ENCODE results near the gene N4BP2.

N4BP2 gene

DNA sequence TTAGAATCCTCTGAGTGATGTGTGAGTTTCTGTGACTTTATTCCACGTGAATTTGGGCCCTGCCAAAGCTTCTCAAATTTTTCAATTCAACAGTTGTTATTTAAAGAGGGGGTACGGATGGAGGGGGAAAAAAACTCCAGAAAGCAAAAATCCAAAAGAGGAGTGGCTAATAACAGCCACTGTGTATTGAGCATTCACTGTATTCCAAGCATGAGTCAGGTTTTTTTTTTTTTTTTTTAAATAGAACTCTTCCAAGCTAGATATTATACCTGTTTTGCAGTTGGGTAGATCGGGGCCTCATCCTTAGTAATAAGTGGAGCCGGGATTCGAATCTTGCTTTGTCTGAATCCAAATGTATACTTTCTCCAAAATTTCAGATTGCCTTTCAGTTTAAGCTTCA lies 133.8 kb downstream of the N4BP2 start:
- no peak for DNase-seq (ENCODE audit: low read depth in 4 of 4, low spot score in 1 of 4)

DNA sequence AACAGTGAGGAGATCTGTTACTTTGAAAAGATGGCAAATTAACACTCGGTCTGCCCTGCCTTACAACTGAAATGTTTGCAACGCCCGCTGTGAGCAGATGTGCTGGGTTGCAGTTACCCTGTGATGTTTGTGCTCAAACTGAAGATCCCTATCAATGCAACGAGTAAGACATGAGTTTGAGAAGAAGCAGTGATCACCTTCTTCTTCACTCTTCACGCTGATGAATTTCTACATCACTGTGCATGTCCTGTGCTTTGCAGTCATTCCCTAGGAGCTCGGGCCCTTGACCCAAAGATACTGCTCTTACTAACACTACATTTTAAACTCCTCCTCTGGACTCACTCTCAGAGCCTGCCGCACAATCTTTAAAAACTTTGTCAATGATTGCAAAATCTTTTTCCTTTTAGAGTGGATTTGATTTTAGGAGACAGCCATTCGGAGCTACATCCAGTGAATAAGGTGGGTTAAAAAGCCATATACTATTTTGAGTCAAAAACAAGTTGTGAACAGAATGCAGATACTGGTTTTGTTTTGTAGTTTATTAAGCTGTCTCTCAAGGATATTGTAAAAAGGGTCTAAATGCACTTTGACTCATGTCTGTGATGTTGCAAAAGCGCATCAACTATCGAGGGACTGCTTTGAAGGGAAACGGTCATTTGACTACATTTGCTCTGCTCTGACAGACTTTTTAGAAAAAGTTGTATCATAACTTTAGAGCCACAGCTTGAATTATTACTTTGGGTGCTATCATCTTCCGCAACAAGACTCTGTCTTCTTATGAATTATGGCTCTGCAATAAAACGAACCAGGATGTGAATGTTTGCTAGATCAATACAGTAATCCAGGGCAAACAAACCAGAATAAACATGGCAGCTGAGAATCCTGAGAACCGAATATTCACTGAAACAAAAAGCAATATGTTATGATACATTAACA lies 134.5 kb downstream of the N4BP2 start:
- DNase-seq (ENCODE audit: low read depth in 4 of 4, low spot score in 1 of 4): no peak

DNA sequence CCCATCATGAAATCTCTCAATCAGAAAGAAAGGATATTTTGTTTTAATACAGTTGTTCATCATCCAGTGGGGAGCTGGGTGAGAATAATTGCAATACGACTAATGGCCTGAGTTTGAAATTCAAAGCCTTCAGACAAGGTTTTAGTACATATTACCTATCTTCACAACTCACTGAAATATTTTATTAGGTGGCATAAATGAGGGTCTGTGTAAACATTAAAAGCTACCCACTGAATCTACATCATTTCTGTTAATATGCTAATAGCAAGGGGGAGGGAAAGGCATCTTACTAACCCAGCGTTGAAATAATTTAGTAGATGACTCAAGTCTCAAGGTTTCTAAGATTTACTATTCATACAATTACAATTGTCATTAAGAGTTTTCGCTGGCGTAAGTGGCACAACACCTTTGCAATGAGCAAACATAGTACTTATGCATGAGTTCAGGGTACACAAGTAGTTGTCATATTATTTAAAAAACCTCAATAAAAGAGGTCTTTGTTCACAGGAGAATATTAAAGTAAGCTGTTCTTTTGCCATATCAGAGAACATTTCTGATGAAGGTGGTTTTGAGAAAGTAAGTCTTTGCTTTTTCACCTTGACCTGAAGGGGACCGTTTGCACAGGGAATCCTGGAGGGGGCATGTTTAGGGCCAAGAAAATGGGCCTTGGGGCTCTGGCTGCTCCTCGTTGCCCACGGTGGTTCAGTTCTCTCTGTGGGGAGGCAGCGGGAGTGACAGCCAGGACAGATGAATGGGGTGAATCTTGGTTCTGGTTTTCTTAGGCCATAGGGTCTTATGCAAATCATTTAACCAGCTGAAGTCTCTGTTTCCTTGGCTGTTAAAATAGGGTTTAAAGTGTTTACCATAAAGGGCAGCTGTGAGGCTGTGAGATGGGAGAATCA lies 135.7 kb downstream of the N4BP2 start:
- no peak for DNase-seq (ENCODE audit: low read depth in 4 of 4, low spot score in 1 of 4)

DNA sequence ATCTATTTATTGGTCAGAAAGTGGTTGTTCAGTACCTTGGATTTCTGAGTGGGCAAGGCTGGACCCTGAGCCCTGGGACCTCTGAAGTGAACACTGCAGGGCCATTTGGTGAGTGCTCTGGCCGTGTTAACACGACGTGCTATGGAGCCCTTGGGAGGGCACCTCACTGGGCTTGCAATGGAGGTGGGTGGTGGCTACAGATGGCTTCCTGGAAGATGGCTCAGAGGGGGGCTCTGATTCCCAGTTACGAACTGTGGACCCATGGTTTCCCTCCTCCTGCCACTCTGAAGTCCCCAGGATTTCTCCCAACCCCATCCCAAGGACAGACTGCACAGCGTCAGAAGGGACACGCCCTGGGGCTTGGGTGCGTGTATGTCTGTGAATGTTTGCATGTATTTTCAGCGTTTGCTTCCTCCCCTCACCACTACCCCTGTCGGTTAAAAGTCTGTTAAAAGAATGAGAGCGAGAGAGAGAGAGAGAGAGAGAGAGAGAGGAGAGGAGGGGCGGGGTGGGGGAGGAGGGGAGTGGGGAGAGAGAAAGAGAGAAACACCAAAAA lies 136.4 kb downstream of the N4BP2 start:
- DNase-seq (ENCODE audit: low read depth in 4 of 4, low spot score in 1 of 4): no peak

DNA sequence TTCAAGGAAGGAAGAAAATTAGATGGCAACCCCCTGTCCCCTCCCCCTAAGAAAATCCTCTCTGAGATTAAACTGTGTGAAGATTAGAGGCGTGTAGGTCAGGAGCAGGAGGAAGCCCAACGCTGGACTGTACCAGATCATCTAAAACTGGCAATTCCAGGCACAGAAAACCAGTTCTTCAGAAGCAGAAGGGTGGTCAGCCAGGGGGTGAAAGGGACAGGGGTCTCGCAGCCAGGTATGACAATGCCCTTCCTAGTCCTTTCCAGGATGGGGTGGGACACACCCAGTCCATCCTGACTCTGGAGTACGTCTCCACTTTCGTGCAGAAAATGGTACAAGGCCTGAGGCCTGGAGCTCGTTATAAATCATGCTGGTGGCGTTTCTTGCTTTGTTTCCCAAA lies 136.9 kb downstream of the N4BP2 start:
- DNase-seq (ENCODE audit: low read depth in 4 of 4, low spot score in 1 of 4): no peak

DNA sequence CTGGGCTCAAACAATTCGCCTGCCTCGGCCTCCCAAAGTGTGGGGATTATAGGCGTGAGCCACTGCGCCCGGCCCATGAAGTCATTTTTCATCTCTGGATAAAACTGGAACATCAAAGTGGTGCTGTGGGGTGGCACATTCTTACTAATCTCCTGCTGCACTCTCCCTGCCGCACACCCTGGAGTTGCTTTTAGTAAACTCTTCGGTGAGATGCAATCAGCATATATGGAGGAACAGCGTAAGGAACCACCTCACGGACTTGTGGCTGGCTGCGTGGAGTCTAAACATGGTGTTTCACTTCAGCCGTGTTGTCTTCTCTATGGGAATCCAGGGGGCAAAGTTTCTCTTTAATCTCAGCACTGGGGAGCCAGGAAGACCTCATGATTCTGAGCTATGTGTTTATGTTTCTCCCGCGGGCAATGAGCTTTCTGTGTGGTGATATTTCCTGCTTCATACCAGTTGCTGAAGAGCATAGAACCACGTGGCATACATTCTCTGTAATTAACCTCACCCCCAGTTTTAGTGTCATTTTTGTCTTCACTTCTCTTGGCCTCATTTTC lies 138.0 kb downstream of the N4BP2 start:
- DNase-seq (ENCODE audit: low read depth in 4 of 4, low spot score in 1 of 4): no peak

DNA sequence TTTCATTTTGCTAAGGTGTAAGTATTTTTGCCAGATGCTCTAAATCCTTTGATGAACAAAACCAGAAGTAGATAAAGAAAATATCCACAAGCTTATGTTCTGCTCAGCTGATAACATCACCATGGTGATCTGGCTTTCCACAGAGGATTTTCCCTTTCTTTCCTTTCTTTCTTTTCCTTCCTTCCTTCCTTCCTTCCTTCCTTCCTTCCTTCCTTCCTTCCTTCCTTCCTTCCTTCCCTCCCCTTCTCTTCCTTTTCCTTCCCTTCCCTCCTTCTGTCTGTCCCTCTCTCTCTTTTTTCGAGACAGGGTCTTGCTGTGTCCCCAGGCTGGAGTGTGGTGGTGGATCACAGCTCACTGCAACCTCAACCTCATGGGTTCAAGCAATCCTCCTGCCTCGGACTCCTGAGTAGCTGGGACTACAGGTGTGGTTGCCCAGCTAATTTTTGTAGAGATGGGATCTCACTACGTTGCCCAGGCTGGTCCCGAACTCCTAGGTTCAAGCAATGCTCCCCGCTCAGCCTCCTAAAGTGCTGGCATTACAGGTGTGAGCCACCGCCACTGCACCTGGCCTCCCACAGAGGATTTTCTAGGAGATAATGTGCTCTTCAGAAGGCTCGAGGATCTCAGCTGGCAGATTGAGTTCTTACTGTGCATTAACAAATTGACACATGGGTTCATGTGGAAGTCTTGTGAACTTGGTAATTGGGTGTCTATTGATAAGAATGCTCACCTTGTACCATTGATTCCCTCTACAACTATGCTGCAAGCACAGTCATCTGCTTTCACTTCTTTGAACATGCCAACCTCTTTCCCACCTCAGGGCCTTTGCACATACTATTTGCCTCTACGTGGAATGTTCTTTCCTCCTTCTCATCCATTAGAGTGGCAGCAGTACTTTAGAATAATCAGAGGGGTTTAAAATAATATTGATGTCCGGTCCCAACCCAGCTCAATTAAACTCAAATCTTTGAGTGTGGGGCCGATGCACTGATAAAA lies 138.8 kb downstream of the N4BP2 start:
- DNase-seq (ENCODE audit: low read depth in 4 of 4, low spot score in 1 of 4): no peak

DNA sequence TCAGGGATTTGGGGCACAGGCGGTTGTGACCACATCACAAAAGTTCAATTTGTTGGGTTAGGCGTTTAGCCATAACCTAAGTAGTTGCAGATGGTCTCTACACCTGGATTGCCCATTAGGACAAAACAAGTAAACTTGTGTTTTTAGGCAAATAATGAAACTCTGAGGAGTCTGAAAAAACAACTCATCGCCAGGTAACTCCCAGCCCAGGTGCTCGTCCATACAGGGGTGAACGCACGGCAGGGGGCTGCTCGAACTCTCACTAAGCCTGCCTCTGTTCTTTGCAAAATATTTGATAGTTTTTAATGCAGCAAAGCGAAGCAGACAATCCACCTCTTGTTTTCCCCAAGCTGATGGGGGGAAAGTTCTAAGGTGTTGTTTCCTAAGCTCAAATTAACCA lies 139.6 kb downstream of the N4BP2 start:
- no peak for DNase-seq (ENCODE audit: low read depth in 4 of 4, low spot score in 1 of 4)

DNA sequence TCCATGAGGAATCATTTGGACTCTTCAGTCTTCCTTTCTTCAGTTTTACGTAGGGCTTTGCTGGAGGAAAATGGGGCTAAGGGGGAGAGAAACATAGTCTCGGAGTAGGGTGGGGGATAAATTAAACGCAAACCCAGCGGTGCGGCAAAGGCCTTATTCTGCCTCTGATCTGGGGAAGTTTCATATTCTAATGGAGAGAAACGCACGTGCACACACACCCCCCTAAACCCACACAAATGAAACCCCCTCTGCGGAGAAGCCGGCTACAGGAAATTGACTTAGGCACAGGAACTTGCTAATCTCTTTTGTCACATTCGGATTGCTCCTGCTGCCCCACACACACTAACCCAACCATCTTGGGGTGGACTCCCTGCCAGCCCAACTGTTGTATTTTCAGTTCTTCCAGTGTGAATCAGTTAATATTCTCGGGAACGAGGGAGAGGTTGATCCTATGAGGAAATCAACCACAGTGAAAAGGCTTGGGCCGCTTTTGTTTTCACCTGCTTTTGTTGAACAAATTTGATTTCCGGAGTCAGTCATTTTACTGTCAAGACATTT lies 140.2 kb downstream of the N4BP2 start, which contains the start of gene RHOH:
RHOH (plus strand) TSS at position 308 of the 558 bp plus-strand sequence. CDS start 46,356 bp downstream, outside the sequence.
- peak in 2 of 4 experiments; percentile 55 to 61 for DNase-seq (ENCODE audit: low read depth in 4 of 4, low spot score in 1 of 4)

DNA sequence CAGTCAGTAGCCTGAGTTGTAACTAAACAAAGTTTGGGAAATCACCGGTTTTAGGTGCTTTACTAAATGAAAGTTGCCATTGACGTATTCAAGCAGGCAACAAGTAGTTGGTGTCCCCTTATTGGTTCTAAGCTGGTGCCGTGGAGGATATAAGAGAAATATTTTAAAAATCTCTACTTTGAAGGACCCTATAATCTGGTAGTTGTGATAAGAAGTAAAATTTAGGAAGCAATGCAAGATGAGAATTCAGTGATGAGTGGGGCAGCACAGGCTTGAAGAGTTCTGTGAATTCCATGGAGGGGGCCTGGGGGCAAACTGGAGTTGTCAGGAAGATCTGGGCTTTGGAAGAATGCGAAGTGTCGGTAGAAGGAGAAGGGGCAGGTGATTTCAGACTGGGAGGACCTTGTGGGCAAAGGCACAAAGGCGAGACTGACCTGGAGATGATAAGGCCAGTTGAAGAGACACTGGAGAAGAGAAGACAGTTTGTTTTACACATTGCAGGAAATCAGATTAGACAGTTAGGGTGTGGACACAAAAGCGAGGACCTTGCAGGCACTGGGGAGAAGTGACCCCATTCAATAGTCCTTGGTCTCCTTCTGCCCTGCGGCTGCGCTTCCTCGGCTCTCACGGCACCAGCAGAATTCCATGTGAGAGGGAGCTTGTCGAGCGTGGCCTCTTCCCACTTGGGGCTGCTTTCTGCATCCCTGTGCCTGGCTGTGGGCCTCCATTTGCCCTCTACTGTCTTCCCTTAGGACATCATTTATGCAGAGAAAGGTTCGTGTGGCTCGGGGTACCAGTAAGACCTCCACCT lies 141.4 kb downstream of the N4BP2 start:
- DNase-seq (ENCODE audit: low read depth in 4 of 4, low spot score in 1 of 4): no peak

DNA sequence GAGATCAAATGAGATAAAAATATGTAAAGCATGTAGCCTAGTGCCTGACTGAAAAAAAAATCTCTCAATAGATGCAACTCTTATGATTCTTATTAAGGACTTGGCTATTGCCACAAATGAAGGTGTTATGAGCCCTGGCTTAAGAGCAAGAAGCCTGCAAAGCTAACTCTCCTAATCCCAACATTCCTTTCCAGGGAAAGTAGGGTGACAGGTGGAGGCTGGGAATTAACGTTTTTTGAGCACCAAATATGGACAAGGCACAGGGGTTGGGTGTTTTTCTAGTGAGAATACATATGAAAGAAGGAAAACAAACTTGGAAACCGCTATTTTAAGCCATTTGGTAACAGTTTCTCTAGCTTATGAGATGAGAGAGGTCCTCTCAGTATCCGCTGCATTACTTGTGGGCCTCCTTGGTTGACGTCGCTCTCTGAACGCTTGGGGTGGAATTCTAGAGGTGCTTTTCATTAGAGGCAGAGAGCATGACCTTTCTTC lies 142.6 kb downstream of the N4BP2 start:
- DNase-seq (ENCODE audit: low read depth in 4 of 4, low spot score in 1 of 4): no peak

DNA sequence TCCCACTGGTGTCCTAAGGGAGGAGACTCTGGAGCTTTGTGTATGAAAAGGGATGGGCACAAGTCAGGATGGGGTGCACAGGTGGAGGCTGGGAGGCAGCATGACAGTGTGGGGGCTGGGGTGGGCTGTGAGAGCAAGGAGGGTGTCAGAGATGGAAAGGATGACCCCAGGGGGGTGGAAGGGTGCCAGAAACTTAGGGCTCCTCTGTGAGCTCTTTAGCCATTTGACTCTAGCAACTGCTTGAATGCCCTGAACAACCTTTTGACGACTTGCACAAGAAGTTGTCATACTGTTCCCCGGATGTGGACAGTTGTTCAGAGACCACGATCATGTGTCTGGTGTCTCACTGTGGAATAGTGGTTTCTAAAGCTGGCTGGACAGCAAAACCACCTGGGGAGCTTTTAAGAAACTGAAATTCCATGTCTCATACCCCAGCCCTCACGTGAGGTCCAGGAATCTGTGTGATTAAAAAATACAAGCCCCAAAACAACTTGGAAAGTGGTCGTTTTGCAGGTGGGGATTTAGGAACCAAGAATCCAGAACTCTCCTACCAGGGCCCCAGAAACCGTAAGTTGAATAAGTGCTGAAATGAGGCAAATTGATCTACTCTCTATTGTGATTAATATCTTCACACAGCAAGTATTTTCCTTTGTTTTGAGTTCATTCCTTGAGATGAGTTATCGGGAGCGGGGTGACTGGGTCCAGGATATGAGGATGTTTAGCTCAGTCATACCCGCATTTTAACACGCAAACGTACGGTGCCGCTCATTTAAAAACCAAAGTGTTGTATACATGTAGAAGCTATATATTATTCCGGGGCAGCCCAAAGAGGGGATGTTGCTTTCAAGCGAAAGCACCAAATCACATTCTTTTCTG lies 143.6 kb downstream of the N4BP2 start:
- DNase-seq (ENCODE audit: low read depth in 4 of 4, low spot score in 1 of 4): peak in 1 of 4 experiments; percentile 61

DNA sequence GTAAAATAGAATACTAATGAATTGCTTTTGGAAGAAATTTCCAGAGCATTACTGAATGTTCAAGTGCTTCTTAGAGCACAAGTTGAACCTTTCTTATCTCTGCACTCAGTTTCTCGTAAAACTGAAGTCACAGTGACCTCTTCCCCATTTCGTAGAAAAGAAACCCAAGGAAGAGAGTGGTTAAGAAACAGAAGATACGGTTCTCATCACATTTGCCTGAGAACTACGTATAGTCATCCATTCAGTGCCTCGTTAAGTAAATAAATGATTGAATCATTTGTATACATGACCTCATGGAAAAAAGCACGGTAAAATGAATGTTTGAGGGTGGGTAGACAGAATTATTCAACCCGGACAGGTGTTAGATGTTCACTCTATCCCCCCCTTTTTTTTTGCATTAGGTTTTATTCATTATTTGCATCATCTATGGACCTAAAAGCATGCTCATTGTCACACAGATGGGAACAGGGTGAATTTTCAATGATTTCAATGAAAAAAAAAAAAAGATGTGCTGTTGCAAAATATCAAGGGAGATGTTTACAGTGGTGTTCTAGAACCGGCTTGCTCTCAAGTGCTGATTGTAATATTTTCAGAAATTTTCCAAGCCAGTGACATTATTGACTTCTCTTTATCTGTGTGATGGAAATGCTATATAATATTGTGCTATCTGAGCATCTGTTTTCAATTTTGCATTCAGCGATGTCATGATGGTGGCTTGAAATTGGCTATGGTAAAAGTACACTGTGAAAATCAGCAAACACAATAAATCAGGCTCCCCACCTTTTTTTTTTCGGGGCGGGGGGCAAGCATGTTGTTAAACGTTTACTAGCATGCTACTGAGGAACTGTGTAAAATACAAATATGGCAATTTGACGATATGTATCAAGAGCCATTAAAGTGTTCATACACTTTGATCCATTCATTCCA lies 144.5 kb downstream of the N4BP2 start:
- DNase-seq (ENCODE audit: low read depth in 4 of 4, low spot score in 1 of 4): no peak

DNA sequence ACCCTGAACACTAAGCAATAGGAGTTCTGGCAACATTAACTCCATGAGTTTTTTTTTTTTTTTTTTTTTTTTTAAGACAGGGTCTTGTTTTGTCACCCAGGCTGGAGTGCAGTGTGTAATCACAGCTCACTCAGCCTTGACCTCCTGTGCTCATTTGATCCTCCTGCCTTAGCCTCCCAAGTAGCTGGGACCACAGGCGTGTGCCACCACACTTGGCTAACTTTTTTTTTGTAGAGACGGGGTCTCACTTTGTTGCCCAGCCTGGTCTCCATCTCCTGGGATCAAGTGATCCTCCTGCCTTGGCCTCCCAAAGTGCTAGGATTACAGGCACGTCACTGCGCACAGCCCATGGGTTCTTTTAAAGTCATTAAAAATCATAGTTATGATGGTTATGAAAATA lies 145.2 kb downstream of the N4BP2 start:
- DNase-seq (ENCODE audit: low read depth in 4 of 4, low spot score in 1 of 4): no peak

DNA sequence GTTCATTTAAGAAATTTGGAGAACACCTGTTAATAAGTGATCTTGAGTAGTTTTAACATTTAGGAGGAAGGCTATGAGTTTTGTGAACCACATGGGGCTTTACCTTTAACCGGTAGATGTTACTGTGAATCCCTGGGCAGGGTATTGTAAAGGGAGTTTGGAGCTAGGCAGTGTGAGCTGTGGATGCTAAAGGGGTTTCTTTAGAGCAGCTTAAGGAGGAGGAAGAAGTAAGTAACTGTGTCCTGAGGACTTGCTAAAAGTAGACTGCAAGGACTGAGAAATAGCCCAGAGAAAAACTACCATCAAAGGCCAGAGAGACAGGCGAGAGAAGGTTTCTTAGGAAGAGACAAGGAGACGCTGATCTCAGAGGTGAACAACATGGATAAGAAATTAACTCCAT lies 145.8 kb downstream of the N4BP2 start:
- no peak for DNase-seq (ENCODE audit: low read depth in 4 of 4, low spot score in 1 of 4)

DNA sequence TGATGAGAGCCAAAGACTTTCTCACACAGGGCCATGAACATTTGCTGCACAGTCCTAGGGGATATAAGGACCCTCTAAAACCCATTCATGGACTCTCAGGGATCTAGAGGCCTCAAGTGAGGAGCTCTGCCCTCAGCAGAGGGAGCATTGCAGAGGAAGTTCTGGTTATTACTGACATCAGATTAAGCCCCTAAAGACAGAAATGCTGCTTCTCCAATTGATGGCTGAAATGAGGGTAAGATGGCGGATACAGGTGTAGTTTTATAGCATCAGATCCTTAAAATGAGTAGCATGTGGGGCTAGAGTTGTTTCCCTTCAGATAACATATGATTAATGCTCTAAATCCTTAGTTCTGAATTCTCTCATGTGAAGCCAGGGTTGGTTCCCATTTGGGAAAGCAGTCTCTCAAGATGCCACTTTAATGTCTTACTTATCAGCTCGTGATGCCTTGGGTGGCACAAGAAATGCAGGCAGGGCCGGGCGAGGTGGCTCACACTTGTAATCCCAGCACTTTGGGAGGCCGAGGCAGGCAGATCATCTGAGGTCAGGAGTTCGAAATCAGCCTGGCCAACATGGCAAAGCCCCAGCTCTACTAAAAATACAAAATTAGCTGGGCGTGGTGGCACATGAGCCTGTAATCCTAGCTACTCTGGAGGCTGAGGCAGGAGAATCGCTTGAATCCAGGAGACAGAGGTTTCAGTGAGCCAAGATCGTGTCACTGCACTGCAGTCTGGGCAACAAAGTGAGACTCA lies 148.0 kb downstream of the N4BP2 start:
- no peak for DNase-seq (ENCODE audit: low read depth in 4 of 4, low spot score in 1 of 4)

All from stimulated activated CD4-positive, alpha-beta T cell treated with anti-CD3 and anti-CD28 coated beads, Interleukin-1b, Interleukin-23, amount 100 ng/mL, for 24 hours (primary cell).